Adrenal gland (tissue), 12 donors: ENCODE results near the gene MACROD2. TPM values are rescaled to one million over a fixed set of nuclear protein-coding genes. Genes with fewer than 3 reads are reported as not detected.

ENCODE experiments used
- DNase-seq, 7 donors: peaks; one replicate each; pipeline ENCODE4 v3.0.0-alpha.2; 2019 to 2020
- H3K27ac ChIP-seq, 5 donors: fragments of 200-600 bp; sonication (generic) in 4 of 5; 1 replicate in 3 of 5; 2 replicates in 2 of 5; pipeline versions ENCODE4 v1.5.1 to v1.8.0; 2016 to 2020; ENCODE audit warnings: mild to moderate bottlenecking in 1 of 5
- H3K27me3 ChIP-seq: fragments of 200-600 bp; 2 replicates; pipeline ENCODE4 v1.8.0; 2021
- H3K36me3 ChIP-seq, 2 donors: fragments of 200-600 bp; replicated peaks in 1 of 2; 1 replicate in 1 of 2; 2 replicates in 1 of 2; pipeline versions ENCODE4 v1.5.1 to v1.8.0; 2018 to 2022
- H3K4me1 ChIP-seq, 2 donors: fragments of 200-600 bp; replicated peaks in 1 of 2; 1 replicate in 1 of 2; 2 replicates in 1 of 2; pipeline versions ENCODE4 v1.5.1 to v1.8.0; 2018 to 2021
- H3K4me3 ChIP-seq, 4 donors: fragments of 200-600 bp; sonication (generic) in 3 of 4; one replicate each; pipeline ENCODE4 v1.5.1; 2016 to 2018
- H3K9me3 ChIP-seq, 3 donors: fragments of 200-600 bp; sonication (generic) in 1 of 3; replicated peaks in 1 of 3; 1 replicate in 2 of 3; 2 replicates in 1 of 3; pipeline versions ENCODE4 v1.5.1 to v1.8.0; 2016 to 2021
- CTCF ChIP-seq, 6 experiments: fragments of 450-650 bp in 4 of 6; fragments of 200-600 bp in 2 of 6; sonication (generic) in 1 of 6; IDR thresholded peaks; 1 replicate in 5 of 6; 2 replicates in 1 of 6; pipeline versions ENCODE4 v1.5.1 to v1.8.0; 2016 to 2021; ENCODE audit warnings: antibody characterized with exemption in 6 of 6, mild to moderate bottlenecking in 2 of 6, moderate library complexity in 1 of 6
- POLR2A ChIP-seq, 2 donors: fragments of 450-650 bp; IDR thresholded peaks; one replicate each; pipeline ENCODE4 v1.6.1; 2017; ENCODE audit warnings: antibody characterized with exemption in 2 of 2, mild to moderate bottlenecking in 2 of 2, moderate library complexity in 1 of 2
- WGBS, 4 donors: extraction: QIAGEN DNeasy Blood & Tissue Kit in 2 of 4; methylation state at CpG; one replicate each; pipeline versions ENCODE4 v1.1.5 to v1.1.7; 2013 to 2017; 5-methylcytosine and 5-hydroxymethylcytosine counted together
- intact Hi-C, 2 donors: fragments of 100-400 bp; cut with DNase I; formaldehyde crosslinking; loops; one replicate each; pipeline versions ENCODE4 v1.14.1 to v1.15.0; 2022 to 2023
- polyA plus RNA-seq, 3 donors: library from polyadenylated mRNA; stranded (reverse); fragments of 200-250 nt in 2 of 3; fragments of 350-450 nt in 1 of 3; fragmentation: Illumina TruSeq in 1 of 3; extraction: RNeasy Lipid Tissue Mini Kit (QIAGEN cat#74804) in 1 of 3; gene quantifications; one replicate each; pipeline ENCODE4 v1.2.3, GENCODE V29; 2013 to 2014
- total RNA-seq, 9 donors: library from RNA; depleted of rRNA in 4 of 9; stranded (reverse); fragments of >200 nt in 4 of 9; fragments of 120-200 nt in 1 of 9; fragmentation: NEBNext Ultra II Directional in 1 of 9; extraction: Animal tissue kit (Norgen Biotek cat#: 25700) in 1 of 9; gene quantifications; one replicate each; pipeline versions ENCODE4 v1.1.0 to v1.2.4, GENCODE V29; 2013 to 2023
- donor health status: healthy with polysubstance abuse.
- donor health status: Bipolar disorder and iron deficiency.
- donor health status: DM: yes; HTN: yes; CAD: no.
- donor health status: DM: no; HTN: no; CAD: no.
- donor health status: DM: no; HTN: no; CAD: no.
- donor health status: DM: yes; HTN: yes; CAD: no.

The MACROD2 gene
- total and polyA plus RNA-seq, 12 donors: 1.1 to 21.2 (median 6.4) TPM

DNA sequence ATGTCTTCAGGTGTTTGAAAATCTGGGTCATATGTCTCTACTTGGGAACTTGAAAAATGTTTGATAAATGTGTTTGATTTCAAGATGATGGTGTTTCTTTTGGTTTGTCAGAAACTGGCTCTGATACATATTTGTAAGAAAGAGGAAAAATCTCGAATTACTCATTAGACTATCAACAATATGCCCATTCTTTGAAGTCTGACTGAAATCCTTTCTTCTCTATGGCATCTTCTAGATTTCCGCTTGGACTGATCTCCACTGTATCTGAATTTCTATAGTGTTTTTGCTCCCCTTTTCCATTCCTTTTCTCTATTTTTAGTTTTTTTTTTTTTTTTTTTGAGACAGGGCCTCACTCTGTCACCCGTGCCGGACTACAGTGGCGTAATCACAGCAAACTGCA lies 1481.5 kb downstream of the MACROD2 start:
- no peak for DNase-seq
- no peak for TF ChIP-seq CTCF (IDR thresholded peaks at IDR 0.05)
- no peak for TF ChIP-seq POLR2A (IDR thresholded peaks at IDR 0.05)
- Histone ChIP-seq H3K27me3 (no peaks in the 10 kb centered on the region), H3K27ac (no peak overlapping the region), H3K9me3 (no peaks in the 10 kb centered on the region), H3K4me1 (peaks cover 0 to 6% of the 10 kb centered on the region in 2 donors), H3K4me3 (no peak overlapping the region), H3K36me3 (no peaks in the 10 kb centered on the region)
- 87 to 93% (median 91%) methylated on average over 5 of the region's 5 CpGs for WGBS, 4 donors
- intact Hi-C loops: no loop called here

DNA sequence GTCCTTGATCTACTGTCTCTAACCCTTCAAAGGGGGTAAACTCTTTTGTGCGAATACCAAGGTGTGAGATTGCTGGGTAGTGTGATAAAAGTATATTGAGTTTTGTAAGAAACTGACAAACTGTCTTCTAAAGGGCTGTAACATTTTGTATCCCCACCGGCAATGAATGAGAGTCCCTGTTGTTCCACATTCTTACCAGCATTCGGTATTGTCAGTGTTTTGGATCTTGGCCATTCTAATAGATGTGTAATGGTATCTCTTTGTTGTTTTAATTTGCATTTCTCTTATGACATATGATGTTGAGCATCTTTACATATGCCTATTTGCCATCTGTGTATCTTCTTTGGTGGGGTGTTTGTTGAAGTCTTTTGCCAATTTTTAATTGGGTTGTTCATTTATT lies 1487.2 kb downstream of the MACROD2 start:
- no peaks in the 10 kb centered on the region for H3K36me3 ChIP-seq
- no peaks in the 10 kb centered on the region for H3K27me3 ChIP-seq
- no peak overlapping the region for H3K4me3 ChIP-seq
- no peak for DNase-seq
- WGBS, 4 donors: 55 to 75% (median 67%) methylated on average over 3 of the region's 3 CpGs
- no peak for TF ChIP-seq CTCF (IDR thresholded peaks at IDR 0.05)
- TF ChIP-seq POLR2A (IDR thresholded peaks at IDR 0.05): no peak
- H3K27ac ChIP-seq: no peak overlapping the region
- no peaks in the 10 kb centered on the region for H3K4me1 ChIP-seq
- intact Hi-C loops: no loop called here
- H3K9me3 ChIP-seq: no peaks in the 10 kb centered on the region

DNA sequence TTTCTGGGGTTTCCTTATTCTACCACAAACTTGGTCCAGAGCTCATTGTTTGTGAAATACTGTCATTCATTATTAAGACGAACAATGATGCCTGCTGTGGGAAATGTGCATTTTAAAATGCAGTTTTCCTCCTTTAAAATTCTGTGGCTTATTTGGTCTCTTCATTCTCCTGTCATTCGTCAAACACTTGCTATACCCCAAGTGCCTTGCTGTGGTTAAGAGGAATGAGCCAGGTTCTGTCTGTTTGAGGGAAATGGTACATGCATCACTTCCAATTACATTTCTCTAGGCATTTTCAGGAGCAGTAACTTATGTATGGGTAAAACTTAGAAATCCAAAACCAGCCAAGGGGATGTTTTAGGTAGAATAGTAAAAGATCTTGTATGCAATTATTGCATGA lies 1490.2 kb downstream of the MACROD2 start:
- TF ChIP-seq POLR2A (IDR thresholded peaks at IDR 0.05): no peak
- TF ChIP-seq CTCF (IDR thresholded peaks at IDR 0.05): no peak
- Histone ChIP-seq H3K36me3 (no peaks in the 10 kb centered on the region), H3K4me3 (no peak overlapping the region), H3K27me3 (no peaks in the 10 kb centered on the region), H3K27ac (no peak overlapping the region), H3K9me3 (no peaks in the 10 kb centered on the region), H3K4me1 (no peaks in the 10 kb centered on the region)
- no peak for DNase-seq
- 68 to 75% (median 70%) methylated on average over 2 of the region's 2 CpGs for WGBS, 4 donors
- intact Hi-C loops: no loop called here

DNA sequence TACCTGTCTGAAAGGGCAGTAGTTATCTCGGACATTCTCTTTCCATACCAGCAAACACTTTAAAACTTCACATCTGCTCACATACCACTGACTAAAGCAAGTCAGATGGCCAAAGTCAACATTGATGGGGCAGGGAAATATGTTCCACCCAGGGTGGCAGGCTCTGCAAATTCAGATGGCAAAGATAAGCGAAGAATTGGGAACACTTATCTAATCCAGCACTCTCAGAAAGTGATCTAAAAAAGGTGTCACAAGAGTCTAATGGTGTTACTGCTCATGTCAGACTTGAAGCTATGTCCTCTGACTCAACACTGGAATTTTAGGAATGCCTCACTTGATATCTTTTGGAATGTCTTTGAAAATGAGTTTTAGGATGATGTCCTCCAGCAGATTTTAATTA lies 1491.7 kb downstream of the MACROD2 start:
- Histone ChIP-seq H3K4me3 (no peak overlapping the region), H3K36me3 (no peaks in the 10 kb centered on the region), H3K4me1 (no peaks in the 10 kb centered on the region), H3K9me3 (no peaks in the 10 kb centered on the region), H3K27me3 (no peaks in the 10 kb centered on the region), H3K27ac (no peak overlapping the region)
- intact Hi-C loops: no loop called here
- TF ChIP-seq POLR2A (IDR thresholded peaks at IDR 0.05) (no peak), CTCF (IDR thresholded peaks at IDR 0.05) (no peak)
- DNase-seq: no peak
- WGBS, 4 donors: 77 to 92% (median 80%) methylated on average over 1 to 2 of the region's 2 CpGs
